Mononuclear cell (primary cell): ENCODE data around the gene TMEM60. TPM values are rescaled to one million over a fixed set of nuclear protein-coding genes. Genes with fewer than 3 reads are reported as not detected.

Experiments
- H3K27me3 ChIP-seq: 2 replicates; pipeline ENCODE4 v1.6.0; 2011; ENCODE audit warnings: low read length, control low read depth; ENCODE audit not compliant: insufficient read depth
- H3K4me1 ChIP-seq: 2 replicates; pipeline ENCODE4 v1.5.1; 2011; ENCODE audit warnings: mild to moderate bottlenecking, low read length, control low read depth; ENCODE audit not compliant: insufficient read depth
- H3K4me3 ChIP-seq: 2 replicates; pipeline ENCODE4 v1.5.1; 2011; ENCODE audit warnings: mild to moderate bottlenecking, low read length, moderate library complexity
- H3K9me3 ChIP-seq: 2 replicates; pipeline ENCODE4 v1.5.1; 2011; ENCODE audit warnings: low read depth, mild to moderate bottlenecking, control low read depth, low read length
- total RNA-seq: library from RNA; depleted of rRNA; stranded (reverse); fragments of >200 nt; gene quantifications from one replicate; pipeline ENCODE4 v1.2.3, GENCODE V29; 2012

The TMEM60 gene
- total RNA-seq, 1 donor, result 7.7 TPM

GRCh38 chr7:77824636-77825035 lies 26.4 kb upstream of the TMEM60 start:
- Histone ChIP-seq H3K4me1 (peaks cover 37% of the 10 kb centered on the region), H3K9me3 (peaks cover 27% of the 10 kb centered on the region), H3K4me3 (no peak overlapping the region)

DNA sequence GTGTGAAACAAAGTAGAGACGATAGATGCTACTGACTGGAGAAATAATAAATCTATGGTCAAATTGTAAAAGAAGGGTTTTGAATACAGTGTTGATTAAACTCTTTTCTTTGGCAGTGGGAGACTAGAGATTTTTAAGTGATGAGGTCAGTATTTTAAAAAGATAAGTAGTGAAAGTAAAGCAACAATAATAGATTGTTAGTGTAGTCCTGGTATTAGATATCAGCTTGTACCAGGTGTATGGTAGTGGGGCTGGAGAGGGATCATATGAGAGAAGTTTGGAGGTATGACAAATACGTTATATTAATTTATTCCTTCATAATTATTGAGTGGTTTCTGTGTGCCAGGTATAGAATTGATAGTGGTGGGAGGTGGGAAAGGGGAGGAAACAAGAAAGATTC lies 25.6 kb upstream of the TMEM60 start:
- Histone ChIP-seq H3K27me3 (no peaks in the 10 kb centered on the region), H3K4me1 (peaks cover 34% of the 10 kb centered on the region), H3K4me3 (no peak overlapping the region), H3K9me3 (peaks cover 34% of the 10 kb centered on the region)

More at GRCh38 chr7:77824636-77825035, 26.4 kb upstream of the TMEM60 start:
- no peaks in the 10 kb centered on the region for H3K27me3 ChIP-seq

GRCh38 chr7:77822269-77822668 lies 24.0 kb upstream of the TMEM60 start:
- Histone ChIP-seq H3K9me3 (peaks cover 41% of the 10 kb centered on the region), H3K4me1 (peaks cover 28% of the 10 kb centered on the region), H3K27me3 (no peaks in the 10 kb centered on the region)

GRCh38 chr7:77820967-77821366 lies 22.7 kb upstream of the TMEM60 start:
- Histone ChIP-seq H3K27me3 (no peaks in the 10 kb centered on the region), H3K4me3 (no peak overlapping the region), H3K9me3 (peaks cover 41% of the 10 kb centered on the region), H3K4me1 (peaks cover 27% of the 10 kb centered on the region)

More at GRCh38 chr7:77822269-77822668, 24.0 kb upstream of the TMEM60 start:
- H3K4me3 ChIP-seq, result no peak overlapping the region

- no peaks in the 10 kb centered on the region for H3K27me3 ChIP-seq
- peaks cover 39% of the 10 kb centered on the region for H3K9me3 ChIP-seq
- peaks cover 17% of the 10 kb centered on the region for H3K4me1 ChIP-seq
- no peak overlapping the region for H3K4me3 ChIP-seq
These were observed 20.8 kb upstream of the TMEM60 start for GRCh38 chr7:77819021-77819420.

- Histone ChIP-seq H3K27me3 (no peaks in the 10 kb centered on the region), H3K9me3 (peaks cover 14% of the 10 kb centered on the region), H3K4me3 (no peak overlapping the region), H3K4me1 (peaks cover 11% of the 10 kb centered on the region)
These were observed 14.9 kb upstream of the TMEM60 start for GRCh38 chr7:77813180-77813579.

DNA sequence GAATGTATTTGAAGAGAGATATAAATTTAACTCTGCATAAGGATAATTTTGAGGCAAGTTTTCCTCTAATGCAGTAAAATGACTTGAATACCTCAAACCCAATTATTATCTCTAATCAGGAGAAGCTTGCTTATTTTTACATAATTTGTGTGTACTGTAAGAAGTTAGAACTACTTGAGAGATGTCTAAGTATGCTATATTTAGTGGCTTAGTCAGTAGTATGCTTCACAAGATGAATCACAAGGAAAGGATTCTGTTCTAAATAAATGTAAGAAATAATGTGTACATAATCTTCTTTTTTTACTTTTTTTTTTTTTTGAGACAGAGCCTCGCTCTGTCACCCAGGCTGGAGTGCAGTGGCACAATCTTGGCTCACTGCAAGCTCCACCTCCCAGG lies 14.1 kb upstream of the TMEM60 start:
- no peak overlapping the region for H3K4me3 ChIP-seq
- H3K4me1 ChIP-seq, result peaks cover 11% of the 10 kb centered on the region
- H3K27me3 ChIP-seq, result no peaks in the 10 kb centered on the region
- peaks cover 21% of the 10 kb centered on the region for H3K9me3 ChIP-seq

DNA sequence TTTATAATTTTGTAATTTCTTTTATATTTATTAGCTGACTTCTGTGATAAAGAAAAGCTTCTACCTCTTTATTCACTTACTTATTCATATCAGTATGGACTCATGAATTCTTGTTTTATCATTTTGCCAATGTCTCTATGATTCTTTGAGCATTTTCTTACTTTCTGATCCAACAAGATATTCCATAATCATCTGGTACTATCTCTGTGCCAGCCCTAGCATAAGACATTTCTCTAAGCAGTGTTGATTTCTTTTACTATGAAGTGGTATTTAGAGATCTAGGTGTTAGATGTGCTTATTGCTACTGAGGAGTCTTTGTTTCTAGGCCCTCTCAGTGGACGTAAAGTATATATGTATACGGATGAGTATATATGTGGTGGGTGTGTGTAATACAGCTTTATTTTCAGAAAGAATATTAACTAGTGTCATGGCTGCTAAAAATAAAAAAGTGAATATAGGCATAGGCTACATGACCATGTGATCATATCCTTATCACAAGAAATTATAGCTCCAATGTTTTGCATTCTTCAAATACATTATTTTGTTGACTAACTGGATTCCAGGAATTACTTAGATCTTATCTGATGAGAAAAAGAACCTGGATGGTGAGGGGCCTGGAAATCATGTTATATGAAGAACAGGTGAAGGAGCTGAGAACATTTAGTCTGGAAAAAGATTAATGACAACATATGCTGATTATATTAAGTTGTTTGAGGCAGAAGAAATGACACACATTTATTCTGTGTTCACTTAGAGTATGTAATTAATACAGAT lies 13.5 kb upstream of the TMEM60 start:
- H3K4me1 ChIP-seq, result peaks cover 11% of the 10 kb centered on the region
- H3K9me3 ChIP-seq, result peaks cover 21% of the 10 kb centered on the region
- no peaks in the 10 kb centered on the region for H3K27me3 ChIP-seq
- H3K4me3 ChIP-seq, result no peak overlapping the region

DNA sequence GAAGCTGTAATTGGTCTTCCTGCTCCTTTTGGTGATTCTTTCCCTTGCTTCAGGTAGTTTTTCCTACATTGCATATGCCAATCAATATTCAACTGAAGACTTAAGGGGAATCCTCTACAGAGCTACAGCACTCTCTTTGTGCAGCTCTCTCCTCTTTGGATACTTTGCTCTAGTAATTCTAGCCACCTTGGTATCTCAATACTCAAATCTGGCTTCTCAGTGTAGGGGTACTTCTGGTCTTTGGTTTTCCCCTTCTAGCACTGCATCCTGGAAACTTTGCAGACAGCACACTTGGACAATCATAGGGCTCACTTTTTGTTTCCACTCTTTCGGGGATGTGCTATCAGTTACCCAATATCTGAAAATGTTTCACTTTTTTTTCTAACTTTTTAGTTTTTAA lies 10.3 kb upstream of the TMEM60 start:
- Histone ChIP-seq H3K4me3 (no peak overlapping the region), H3K4me1 (peaks cover 10% of the 10 kb centered on the region), H3K9me3 (peaks cover 30% of the 10 kb centered on the region), H3K27me3 (no peaks in the 10 kb centered on the region)

- Histone ChIP-seq H3K4me3 (no peak overlapping the region), H3K4me1 (peaks cover 17% of the 10 kb centered on the region), H3K9me3 (peaks cover 30% of the 10 kb centered on the region), H3K27me3 (no peaks in the 10 kb centered on the region)
These were observed 8.2 kb upstream of the TMEM60 start for GRCh38 chr7:77806425-77806824.

- H3K4me3 ChIP-seq, result no peak overlapping the region
- no peaks in the 10 kb centered on the region for H3K27me3 ChIP-seq
- peaks cover 24% of the 10 kb centered on the region for H3K4me1 ChIP-seq
- peaks cover 22% of the 10 kb centered on the region for H3K9me3 ChIP-seq
These were observed 4.5 kb upstream of the TMEM60 start for GRCh38 chr7:77802557-77803405.

GRCh38 chr7:77800730-77801129 lies 2.5 kb upstream of the TMEM60 start:
- Histone ChIP-seq H3K27me3 (no peaks in the 10 kb centered on the region), H3K4me3 (no peak overlapping the region), H3K4me1 (peaks cover 40% of the 10 kb centered on the region), H3K9me3 (peaks cover 1% of the 10 kb centered on the region)

DNA sequence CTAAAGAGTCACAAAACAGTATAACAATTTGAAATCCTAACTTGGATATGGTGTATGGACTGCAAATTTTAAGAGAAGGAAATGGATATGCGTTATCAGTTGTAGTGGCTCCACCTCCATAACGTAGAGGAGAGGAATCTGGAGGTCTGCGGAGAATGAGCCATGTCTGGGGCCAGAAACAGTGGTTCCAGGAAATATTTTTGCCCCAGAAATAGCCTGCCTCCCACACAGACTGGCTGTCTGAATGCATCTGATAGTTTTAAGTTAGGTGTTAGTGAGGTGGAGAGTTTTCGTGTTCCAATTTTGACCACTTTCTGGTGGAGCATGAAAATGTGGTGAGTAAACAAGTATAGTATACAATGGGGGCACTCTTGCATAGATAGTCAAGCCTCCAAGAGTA lies 1.9 kb upstream of the TMEM60 start:
- H3K4me3 ChIP-seq, result peak overlapping the region; percentile 95
- no peaks in the 10 kb centered on the region for H3K9me3 ChIP-seq
- H3K27me3 ChIP-seq, result no peaks in the 10 kb centered on the region
- peaks cover 41% of the 10 kb centered on the region for H3K4me1 ChIP-seq

DNA sequence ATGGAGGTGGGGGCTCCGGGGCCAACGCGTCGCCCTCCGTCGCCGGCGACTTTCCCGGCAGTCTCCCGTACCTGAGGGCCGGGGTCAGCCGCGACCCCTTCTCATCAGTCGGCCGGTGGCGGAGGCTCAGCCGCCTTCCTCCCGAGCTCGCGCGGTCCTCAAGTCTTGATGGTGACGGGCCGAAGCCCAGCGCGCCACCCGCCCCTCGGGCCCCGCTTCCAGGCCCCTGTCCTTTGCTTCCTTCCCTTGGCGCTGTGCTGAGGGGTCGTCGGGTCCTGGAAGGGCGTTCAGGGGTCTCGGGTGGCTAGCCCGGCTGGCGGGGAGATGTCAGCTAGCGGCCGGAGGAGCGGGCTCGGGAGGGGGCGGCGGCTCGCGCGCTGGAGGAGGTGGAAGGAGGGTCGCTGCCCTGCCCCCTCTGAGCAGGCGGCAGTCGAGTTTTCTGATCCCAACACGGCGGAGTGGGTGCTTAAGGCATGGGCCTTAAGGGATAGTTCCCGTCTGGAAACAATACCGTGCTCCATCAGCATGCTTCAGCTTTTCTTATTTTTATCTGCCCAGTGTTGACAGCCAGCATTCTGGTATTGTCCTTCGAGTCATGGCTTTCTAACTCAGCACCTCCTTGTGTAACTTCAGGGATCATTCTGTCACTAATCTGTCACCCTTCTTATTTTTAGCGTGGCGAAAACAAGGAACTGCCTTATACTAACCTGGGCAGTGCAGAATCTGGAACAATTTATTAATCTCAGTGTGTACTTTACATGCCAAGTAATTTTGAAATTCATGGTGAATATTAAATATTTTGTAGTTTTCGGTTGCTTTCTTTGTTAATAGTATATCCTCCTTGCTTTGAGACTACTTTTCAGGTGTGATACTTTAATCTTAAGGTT lies 1.1 kb upstream of the TMEM60 start:
- peak overlapping the region; percentile 95 for H3K4me3 ChIP-seq
- no peaks in the 10 kb centered on the region for H3K9me3 ChIP-seq
- peaks cover 44% of the 10 kb centered on the region for H3K4me1 ChIP-seq
- no peaks in the 10 kb centered on the region for H3K27me3 ChIP-seq
